H1 (cell line): ENCODE measurements around the gene FOXO6. TPM values are rescaled to one million over a fixed set of nuclear protein-coding genes. Genes with fewer than 3 reads are reported as not detected.

Experiments
- CTCF ChIA-PET: fragments of 300-600 bp; sonication (Branson Sonifier 250); formaldehyde crosslinking; loops from one replicate; lab custom pipeline; 2021; ENCODE audit not compliant: partially characterized antibody; lab: Charles Lee
- POLR2A ChIA-PET: fragments of 300-600 bp; sonication (Branson Sonifier 250); formaldehyde crosslinking; loops from one replicate; lab custom pipeline; 2021; ENCODE audit warnings: inconsistent platforms; ENCODE audit not compliant: partially characterized antibody; lab: Charles Lee
- DNase-seq, 2 experiments: peaks; one replicate each; pipeline versions ENCODE4 v3.0.0 to v3.0.0-alpha.2; 2010 to 2022; ENCODE audit warnings: low spot score in 2 of 2, low read depth in 1 of 2, mixed read lengths in 1 of 2
- FAIRE-seq: peaks from 2 replicates; lab custom pipeline; 2011; peaks lifted over from hg19 to GRCh38; lab: Jason Lieb, UNC
- H2AFZ ChIP-seq: 2 replicates; pipeline ENCODE4 v1.8.1; 2012; ENCODE audit warnings: low read length, inconsistent platforms
- H2AK5ac ChIP-seq: 2 replicates; pipeline ENCODE4 v1.6.1; 2013; ENCODE audit warnings: low read depth, low read length
- H2BK120ac ChIP-seq: replicated peaks from 2 replicates; pipeline ENCODE3; 2013; ENCODE audit warnings: low read depth, low read length, inconsistent platforms
- H2BK12ac ChIP-seq: 2 replicates; pipeline ENCODE4 v1.6.1; 2013; ENCODE audit warnings: low read depth, low read length
- H2BK15ac ChIP-seq: 2 replicates; pipeline ENCODE4 v1.6.1; 2013; ENCODE audit warnings: low read length
- H2BK20ac ChIP-seq: 2 replicates; pipeline ENCODE4 v1.6.1; 2013; ENCODE audit warnings: low read length
- H2BK5ac ChIP-seq: 2 replicates; pipeline ENCODE4 v1.6.1; 2013; ENCODE audit warnings: low read depth, low read length
- H3K14ac ChIP-seq: 2 replicates; pipeline ENCODE4 v1.6.1; 2013; ENCODE audit warnings: inconsistent platforms; ENCODE audit not compliant: insufficient read length
- H3K18ac ChIP-seq: 2 replicates; pipeline ENCODE4 v1.6.1; 2013; ENCODE audit warnings: low read length; ENCODE audit errors: extremely low read depth
- H3K23ac ChIP-seq: 2 replicates; pipeline ENCODE4 v1.6.1; 2013; ENCODE audit warnings: inconsistent platforms; ENCODE audit not compliant: insufficient read length
- H3K23me2 ChIP-seq: 2 replicates; pipeline ENCODE4 v1.6.1; 2013; ENCODE audit warnings: low read depth, low read length
- H3K27ac ChIP-seq: 2 replicates; pipeline ENCODE4 v1.6.1; 2011; ENCODE audit warnings: low read depth, low read length, inconsistent platforms
- H3K27me3 ChIP-seq, 4 experiments: replicated peaks in 1 of 4; 1 replicate in 1 of 4; 2 replicates in 3 of 4; pipeline versions ENCODE4 v1.6.1 to v1.8.1; 2011 to 2013; ENCODE audit warnings: low read length in 3 of 4, mild to moderate bottlenecking in 3 of 4, inconsistent platforms in 2 of 4, mixed read lengths in 2 of 4, moderate library complexity in 1 of 4; ENCODE audit not compliant: control insufficient read depth in 3 of 4, insufficient read depth in 3 of 4; ENCODE audit errors: extremely low read depth in 1 of 4
- H3K36me3 ChIP-seq, 4 experiments: 2 replicates each; pipeline versions ENCODE4 v1.6.1 to v1.8.1; 2011 to 2013; ENCODE audit warnings: mild to moderate bottlenecking in 4 of 4, low read length in 3 of 4, moderate library complexity in 2 of 4, control low read depth in 1 of 4, inconsistent platforms in 1 of 4; ENCODE audit not compliant: insufficient read depth in 4 of 4, control insufficient read depth in 2 of 4
- H3K4ac ChIP-seq: replicated peaks from 2 replicates; pipeline ENCODE3; 2013; ENCODE audit warnings: low read length, low read depth, mixed read lengths, inconsistent platforms; ENCODE audit not compliant: insufficient read length
- H3K4me1 ChIP-seq, 4 experiments: replicated peaks in 1 of 4; 1 replicate in 1 of 4; 2 replicates in 3 of 4; pipeline versions ENCODE4 v1.6.1 to v1.8.1; 2011 to 2013; ENCODE audit warnings: low read length in 3 of 4, inconsistent platforms in 2 of 4, mixed read lengths in 1 of 4; ENCODE audit not compliant: insufficient read depth in 4 of 4, control insufficient read depth in 3 of 4
- H3K4me2 ChIP-seq, 2 experiments: 2 replicates each; pipeline versions ENCODE4 v1.6.1 to v1.8.1; 2011 to 2013; ENCODE audit warnings: low read depth in 2 of 2, low read length in 2 of 2, control low read depth in 1 of 2, inconsistent platforms in 1 of 2, mild to moderate bottlenecking in 1 of 2; ENCODE audit not compliant: insufficient read depth in 1 of 2
- H3K4me3 ChIP-seq, 4 experiments: fragments of 200-600, 300-600 bp in 1 of 4; sonication (generic), shearing (Covaris generic), sonication (Bioruptor Twin) in 1 of 4; 2 replicates each; pipeline versions ENCODE4 v1.5.1 to v1.8.1; 2011 to 2016; ENCODE audit warnings: low read length in 4 of 4, low read depth in 3 of 4, control low read depth in 2 of 4, inconsistent platforms in 2 of 4, mild to moderate bottlenecking in 2 of 4, mixed read lengths in 1 of 4, moderate library complexity in 1 of 4; ENCODE audit not compliant: insufficient read depth in 2 of 4; ENCODE audit errors: extremely low read depth in 1 of 4
- H3K56ac ChIP-seq: replicated peaks from 2 replicates; pipeline ENCODE3; 2013; ENCODE audit warnings: low read depth, mild to moderate bottlenecking, mixed read lengths, low read length, inconsistent platforms; ENCODE audit not compliant: insufficient read length
- H3K79me1 ChIP-seq: 2 replicates; pipeline ENCODE4 v1.6.1; 2013; ENCODE audit warnings: low read depth, low read length, control low read depth
- H3K79me2 ChIP-seq, 2 experiments: 2 replicates each; pipeline versions ENCODE4 v1.6.1 to v1.8.1; 2012 to 2013; ENCODE audit warnings: low read length in 2 of 2, mild to moderate bottlenecking in 2 of 2, inconsistent platforms in 1 of 2; ENCODE audit not compliant: insufficient read depth in 2 of 2, control insufficient read depth in 1 of 2
- H3K9ac ChIP-seq, 4 experiments: replicated peaks in 1 of 4; 1 replicate in 1 of 4; 2 replicates in 3 of 4; pipeline versions ENCODE4 v1.6.1 to v1.8.1; 2011 to 2013; ENCODE audit warnings: low read depth in 3 of 4, low read length in 3 of 4, control low read depth in 2 of 4, mild to moderate bottlenecking in 2 of 4, moderate library complexity in 2 of 4, inconsistent platforms in 1 of 4; ENCODE audit errors: extremely low read depth in 1 of 4
- H3K9me3 ChIP-seq, 2 experiments: 2 replicates each; pipeline versions ENCODE4 v1.6.1 to v1.8.1; 2012 to 2013; ENCODE audit warnings: mild to moderate bottlenecking in 2 of 2, moderate library complexity in 2 of 2, control low read depth in 1 of 2, inconsistent platforms in 1 of 2, low read depth in 1 of 2, low read length in 1 of 2, mixed read lengths in 1 of 2; ENCODE audit not compliant: insufficient read depth in 2 of 2
- H4K20me1 ChIP-seq, 2 experiments: replicated peaks in 1 of 2; 2 replicates each; pipeline versions ENCODE3 to v1.8.1; 2011 to 2013; ENCODE audit warnings: inconsistent platforms in 2 of 2, low read length in 2 of 2, mild to moderate bottlenecking in 1 of 2; ENCODE audit not compliant: insufficient read depth in 2 of 2, control insufficient read depth in 1 of 2
- H4K5ac ChIP-seq: 2 replicates; pipeline ENCODE4 v1.6.1; 2013; ENCODE audit warnings: low read length, low read depth, mixed read lengths, inconsistent platforms; ENCODE audit not compliant: insufficient read length
- H4K8ac ChIP-seq: 2 replicates; pipeline ENCODE4 v1.8.0; 2013; ENCODE audit warnings: mild to moderate bottlenecking, moderate library complexity, low read length, inconsistent platforms; ENCODE audit not compliant: insufficient read depth; ENCODE audit errors: extremely low read depth
- H4K91ac ChIP-seq: replicated peaks from 2 replicates; pipeline ENCODE3; 2013; ENCODE audit warnings: low read length, mixed read lengths, inconsistent platforms; ENCODE audit not compliant: insufficient read length
- EZH2 ChIP-seq: fragments of 200-600 bp; sonication (generic); IDR thresholded peaks from 2 replicates; pipeline ENCODE4 v1.7.1; 2012; ENCODE audit warnings: low read depth, mild to moderate bottlenecking, moderate library complexity, low read length, inconsistent platforms; ENCODE audit not compliant: severe bottlenecking
- KDM5A ChIP-seq: fragments of 200-600 bp; IDR thresholded peaks from 2 replicates; pipeline ENCODE4 v1.7.1; 2012; ENCODE audit warnings: mild to moderate bottlenecking, low read length, inconsistent platforms, mixed read lengths
- RXRA ChIP-seq: IDR thresholded peaks from 2 replicates; pipeline ENCODE4 v1.6.1; 2011; ENCODE audit warnings: low read depth, mild to moderate bottlenecking, low read length, moderate library complexity; ENCODE audit not compliant: insufficient read depth
- SIX5 ChIP-seq: IDR thresholded peaks from 2 replicates; pipeline ENCODE4 v1.6.1; 2011; ENCODE audit warnings: mild to moderate bottlenecking, low read depth, low read length
- SP1 ChIP-seq: IDR thresholded peaks from 2 replicates; pipeline ENCODE4 v1.6.1; 2011; ENCODE audit warnings: low read depth, low read length
- SUZ12 ChIP-seq: fragments of 200-600 bp; sonication (generic); IDR thresholded peaks from 2 replicates; pipeline ENCODE4 v1.6.1; 2012; ENCODE audit warnings: mild to moderate bottlenecking, inconsistent platforms, low read length, moderate library complexity, mixed read lengths
- WGBS, 2 experiments: shearing (Covaris generic) in 1 of 2; methylation state at CpG; one replicate each; pipeline versions ENCODE4 v1.1.6 to v1.1.7; 2013 to 2015; ENCODE audit warnings: low lambda C conversion rate in 2 of 2, mixed read lengths in 2 of 2, inconsistent platforms in 1 of 2, low coverage in 1 of 2, missing lambda C conversion rate in 1 of 2; ENCODE audit not compliant: insufficient replicate concordance in 2 of 2, insufficient coverage in 1 of 2, insufficient read length in 1 of 2; ENCODE audit errors: extremely low coverage in 1 of 2, missing lambda C conversion rate in 1 of 2; 5-methylcytosine and 5-hydroxymethylcytosine counted together
- polyA plus RNA-seq, 7 experiments: library from polyadenylated mRNA; depleted of rRNA in 3 of 7; stranded (reverse) in 5 of 7; unstranded in 2 of 7; fragments of >200 nt in 5 of 7; fragments of 200-250 nt in 2 of 7; gene quantifications; 1 replicate in 5 of 7; 2 replicates in 1 of 7; 4 replicates in 1 of 7; pipeline versions ENCODE4 v1.2.1 to v1.2.3, GENCODE V29; 2011 to 2013; ENCODE audit warnings: missing spikeins in 2 of 7, mixed read lengths in 2 of 7
- total RNA-seq: library from RNA; stranded (reverse); fragmentation: NEBNext Ultra II Directional; extraction: Animal tissue kit (Norgen Biotek cat#: 25700); gene quantifications from 2 replicates; pipeline ENCODE4 v1.2.1, GENCODE V29; 2021

The FOXO6 gene
- total and polyA plus RNA-seq, 2 of the 8 experiments (the other 6 are each of a cell fraction or from before 2014, with no cell fraction given): 0.59 to 3.0 TPM

- Histone ChIP-seq H3K79me1 (no peaks in the 10 kb centered on the region; the same call in 1 of the 2 replicates), H3K4ac (peak overlapping the region; percentile 48), H2BK5ac (peak overlapping the region; percentile 92; the same call in 1 of the 2 replicates), H4K5ac (peak overlapping the region; percentile 16), H3K4me1 (peaks cover 16 to 48% (median 36%) of the 10 kb centered on the region in 4 experiments), H3K4me3 (no peak overlapping the region; a peak in 1 of 8 replicates), H3K23me2 (peaks cover 11% of the 10 kb centered on the region; the same call in 1 of the 2 replicates), H2BK12ac (peak overlapping the region; percentile 93; the same call in 1 of the 2 replicates), H3K79me2 (no peaks in the 10 kb centered on the region), H3K23ac (no peak overlapping the region), H3K56ac (no peak overlapping the region), H2BK15ac (peak overlapping the region; percentile 13; the same call in 1 of the 2 replicates), H2AFZ (no peak overlapping the region), H3K14ac (no peak overlapping the region), H2AK5ac (peak overlapping the region; percentile 78; the same call in 1 of the 2 replicates), H3K27ac (no peak overlapping the region), H3K9ac (0 out of 7 replicates have a peak overlapping the region, but pooled peaks of 1 of the 4 experiments have one; percentile 21), H3K36me3 (no peaks in the 10 kb centered on the region), H3K27me3 (peaks cover 0 to 20% (median 7%) of the 10 kb centered on the region in 4 experiments; a peak in 4 of 7 replicates), H4K20me1 (no peaks in the 10 kb centered on the region), H3K9me3 (no peaks in the 10 kb centered on the region), H2BK120ac (peak overlapping the region; percentile 52), H4K8ac (no peak overlapping the region), H3K18ac (peak overlapping the region; percentile 76), H2BK20ac (peak overlapping the region; percentile 100), H3K4me2 (peak overlapping the region; percentile 46 to 63; a peak in 2 of 4 replicates), H4K91ac (peak overlapping the region; percentile 35)
- WGBS, 2 experiments: 57% methylated on average over 5 of the region's 5 CpGs; no CpG with 5 or more reads in 1 of the 2 experiments
- DNase-seq: no peak
- POLR2A ChIA-PET: interaction anchor here (0.8 to 3.2 kb wide), 10 partner anchors 8 to 44 kb away, joined by 3 to 22 read pairs (median 5); partner anchors contain the start of gene FOXO6
- FAIRE-seq: no peak
- TF ChIP-seq EZH2 (no peak), RXRA (no peak), SIX5 (no peak), SP1 (no peak), SUZ12 (0 out of 2 replicates have a peak, but pooled peaks have one; percentile 8), KDM5A (no peak)
- CTCF ChIA-PET: interaction anchor here (0.7 to 7.3 kb wide), 19 partner anchors 9 to 63 kb away, joined by 3 to 39 read pairs (median 5); no protein-coding TSS in a partner anchor
These were observed 9.7 kb downstream of the FOXO6 start for GRCh38 chr1:41370756-41371420.
